ENCODE data around the gene ZNF710.

Gene ZNF710

GRCh38 chr15:90004671-90005070 lies 3.5 kb downstream of the ZNF710 start:
- Histone ChIP-seq H3K9me2 (replicated peaks; ENCODE audit: control insufficient read depth, low read length) (no peaks in the 10 kb centered on the region), H3K36me3 (ENCODE audit: control insufficient read depth, low read length) (peaks cover 10% of the 10 kb centered on the region), H3K79me2 (ENCODE audit: control insufficient read depth, low read length) (peaks cover 73% of the 10 kb centered on the region), H3K9me3 (ENCODE audit: control insufficient read depth, insufficient read depth, low read length) (peaks cover under 1% of the 10 kb centered on the region; the same call in 1 of the 2 replicates), H3K27ac (ENCODE audit: low read depth, low read length) (no peak overlapping the region), H3K4me1 (ENCODE audit: control insufficient read depth, low read length) (peaks cover 34% of the 10 kb centered on the region), H3K4me3 (ENCODE audit: low read length) (no peak overlapping the region), H4K20me1 (ENCODE audit: control insufficient read depth, insufficient read depth, low read depth, low read length) (peaks cover 7% of the 10 kb centered on the region), H3K27me3 (ENCODE audit: control insufficient read depth, low read length) (no peaks in the 10 kb centered on the region), H3F3A (ENCODE audit: control insufficient read depth, insufficient read depth) (peaks cover 5% of the 10 kb centered on the region), H3K4me2 (ENCODE audit: low read length) (no peak overlapping the region)
- TF ChIP-seq CTCF (IDR thresholded peaks at IDR 0.05; ENCODE audit: low read depth, low read length, poor library complexity, severe bottlenecking) = no peak
- TF ChIP-seq EZH2phosphoT487 (IDR thresholded peaks at IDR 0.05; ENCODE audit: borderline replicate concordance, low read length) = no peak

GRCh38 chr15:90006217-90007075 lies 5.3 kb downstream of the ZNF710 start:
- Histone ChIP-seq H3K4me1 (ENCODE audit: control insufficient read depth, low read length) (peaks cover 23% of the 10 kb centered on the region), H4K20me1 (ENCODE audit: control insufficient read depth, insufficient read depth, low read depth, low read length) (peaks cover 7% of the 10 kb centered on the region), H3K79me2 (ENCODE audit: control insufficient read depth, low read length) (peaks cover 91% of the 10 kb centered on the region), H3K27me3 (ENCODE audit: control insufficient read depth, low read length) (no peaks in the 10 kb centered on the region), H3K9me2 (replicated peaks; ENCODE audit: control insufficient read depth, low read length) (no peaks in the 10 kb centered on the region), H3K4me3 (ENCODE audit: low read length) (no peak overlapping the region), H3K36me3 (ENCODE audit: control insufficient read depth, low read length) (peaks cover 18% of the 10 kb centered on the region), H3F3A (ENCODE audit: control insufficient read depth, insufficient read depth) (no peaks in the 10 kb centered on the region; the same call in 1 of the 2 replicates), H3K27ac (ENCODE audit: low read depth, low read length) (no peak overlapping the region), H3K4me2 (ENCODE audit: low read length) (no peak overlapping the region), H3K9me3 (ENCODE audit: control insufficient read depth, insufficient read depth, low read length) (peaks cover 10% of the 10 kb centered on the region)
- no peak for TF ChIP-seq CTCF (IDR thresholded peaks at IDR 0.05; ENCODE audit: low read depth, low read length, poor library complexity, severe bottlenecking)
- TF ChIP-seq EZH2phosphoT487 (IDR thresholded peaks at IDR 0.05; ENCODE audit: borderline replicate concordance, low read length) = no peak

- Histone ChIP-seq H3K27ac (ENCODE audit: low read depth, low read length) (no peak overlapping the region), H3K79me2 (ENCODE audit: control insufficient read depth, low read length) (peaks cover 94% of the 10 kb centered on the region), H3K4me1 (ENCODE audit: control insufficient read depth, low read length) (peaks cover 23% of the 10 kb centered on the region), H3K4me2 (ENCODE audit: low read length) (no peak overlapping the region), H3K36me3 (ENCODE audit: control insufficient read depth, low read length) (peaks cover 24% of the 10 kb centered on the region), H3K27me3 (ENCODE audit: control insufficient read depth, low read length) (no peaks in the 10 kb centered on the region), H4K20me1 (ENCODE audit: control insufficient read depth, insufficient read depth, low read depth, low read length) (peaks cover 7% of the 10 kb centered on the region), H3K9me3 (ENCODE audit: control insufficient read depth, insufficient read depth, low read length) (peaks cover 15% of the 10 kb centered on the region), H3F3A (ENCODE audit: control insufficient read depth, insufficient read depth) (no peaks in the 10 kb centered on the region; the same call in 1 of the 2 replicates), H3K4me3 (ENCODE audit: low read length) (no peak overlapping the region), H3K9me2 (replicated peaks; ENCODE audit: control insufficient read depth, low read length) (no peaks in the 10 kb centered on the region)
- TF ChIP-seq EZH2phosphoT487 (IDR thresholded peaks at IDR 0.05; ENCODE audit: borderline replicate concordance, low read length) (no peak), CTCF (IDR thresholded peaks at IDR 0.05; ENCODE audit: low read depth, low read length, poor library complexity, severe bottlenecking) (no peak)
Observed at GRCh38 chr15:90007076-90007460, 5.9 kb downstream of the ZNF710 start.
